ENCODE data around the gene GHSR.

The GHSR gene

GRCh38 chr3:172437713-172438112 is 10.5 kb downstream of the GHSR start:
- DNase-seq = no peak

DNA sequence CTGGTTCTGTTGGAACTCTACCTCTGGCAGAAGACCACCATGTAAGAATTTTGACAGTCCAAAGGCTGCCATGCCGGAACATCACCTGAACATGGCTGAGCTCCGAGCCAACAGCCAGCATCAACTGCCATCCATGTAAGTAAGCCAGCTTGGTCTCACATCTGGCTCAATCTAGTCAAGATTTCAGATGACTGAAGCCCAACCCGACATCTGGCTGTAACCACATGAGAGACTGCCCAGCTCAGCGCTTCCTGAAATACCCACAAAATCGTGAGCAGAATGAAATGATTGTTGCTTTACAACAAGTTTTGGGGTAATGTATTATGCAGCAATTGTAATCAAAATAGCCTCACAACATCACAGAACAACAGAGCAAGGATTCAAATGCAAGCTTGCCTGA is 32.9 kb downstream of the GHSR start:
- DNase-seq = no peak

GRCh38 chr3:172411478-172411947 is 36.7 kb downstream of the GHSR start:
- no peak for DNase-seq

DNA sequence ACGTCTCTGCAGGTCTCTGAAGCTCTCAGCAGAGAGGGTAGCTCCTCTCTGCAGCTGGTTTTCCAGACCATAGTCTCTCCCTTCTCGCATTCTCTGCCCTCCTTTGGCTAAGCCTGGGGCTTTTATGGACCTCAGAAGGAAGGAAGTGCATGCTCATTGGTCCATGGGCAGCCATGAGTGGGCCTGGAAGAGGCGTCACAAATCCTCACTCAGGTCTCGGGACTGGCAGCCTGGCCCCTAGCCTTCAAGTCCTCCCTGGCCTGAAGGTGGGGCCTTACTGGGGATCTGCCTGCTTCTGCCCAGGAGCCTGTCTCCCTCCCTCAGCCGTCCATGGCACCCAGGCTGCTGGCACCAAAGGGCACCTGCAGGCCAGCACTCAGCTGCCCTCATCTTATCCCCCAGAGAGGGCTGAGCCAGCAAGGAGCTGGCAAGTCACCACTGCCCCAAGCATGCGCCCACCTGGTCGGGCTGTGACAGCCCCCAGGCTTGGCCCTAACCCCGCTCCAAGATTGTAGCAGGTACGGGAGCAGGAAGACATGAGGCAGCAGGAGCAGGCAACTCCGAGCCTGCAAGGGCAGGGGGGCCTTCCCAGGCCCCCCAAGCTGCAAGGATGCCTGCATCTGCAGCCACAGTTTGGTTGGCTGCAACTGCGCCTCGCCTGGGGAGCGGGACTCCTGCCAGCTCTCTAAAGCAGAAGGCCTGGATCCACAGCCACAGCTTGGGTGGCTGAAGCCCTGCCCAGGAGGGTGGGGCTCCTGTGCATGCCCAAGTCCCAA is 37.4 kb downstream of the GHSR start:
- DNase-seq = peak; percentile 56

GRCh38 chr3:172407872-172408271 is 40.4 kb downstream of the GHSR start:
- no peak for DNase-seq

DNA sequence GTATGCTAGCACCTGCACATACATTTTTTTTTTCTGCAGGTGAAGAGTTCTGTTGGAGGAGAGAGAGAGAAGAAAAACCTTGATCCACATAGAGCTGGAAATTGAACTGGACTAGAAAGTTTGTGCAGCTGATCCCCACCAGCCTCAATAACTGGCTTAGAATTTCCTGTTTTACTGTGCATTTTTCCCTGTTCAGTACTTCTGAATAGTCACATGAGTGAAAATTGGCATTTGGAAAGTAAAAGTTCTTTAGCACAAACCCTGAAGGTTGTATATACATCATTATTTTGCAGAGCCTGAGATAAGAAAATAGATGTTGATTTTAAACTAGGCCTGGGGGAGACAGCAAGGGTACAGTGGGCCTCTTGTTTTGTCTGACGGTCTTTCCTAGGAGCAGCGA is 42.3 kb downstream of the GHSR start:
- no peak for DNase-seq

GRCh38 chr3:172404237-172404962 is 43.9 kb downstream of the GHSR start:
- no peak for DNase-seq

GRCh38 chr3:172402892-172403643 is 45.2 kb downstream of the GHSR start:
- DNase-seq = no peak

GRCh38 chr3:172402090-172402489 is 46.2 kb downstream of the GHSR start:
- no peak for DNase-seq

DNA sequence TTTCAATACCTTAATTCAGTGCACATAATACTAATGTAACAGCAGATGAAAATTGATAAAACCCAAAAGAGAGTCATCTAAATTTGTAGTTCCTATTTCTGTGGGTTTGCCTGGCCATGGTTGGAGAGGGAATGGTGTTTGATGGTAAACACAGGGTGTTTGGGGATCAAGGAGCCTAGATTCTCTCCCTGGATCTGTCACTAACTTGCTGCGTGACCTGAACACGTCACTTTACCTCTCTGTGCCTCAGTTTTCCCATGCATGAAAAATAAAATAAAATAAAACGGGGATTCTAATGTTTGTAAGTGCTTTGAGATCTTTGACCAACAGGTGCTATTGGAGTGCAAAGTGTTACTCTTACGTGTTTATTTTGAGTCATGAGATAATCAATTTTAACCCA is 49.8 kb downstream of the GHSR start:
- DNase-seq = no peak

- DNase-seq = no peak
These were observed 50.4 kb downstream of the GHSR start for GRCh38 chr3:172397716-172398405.

DNA sequence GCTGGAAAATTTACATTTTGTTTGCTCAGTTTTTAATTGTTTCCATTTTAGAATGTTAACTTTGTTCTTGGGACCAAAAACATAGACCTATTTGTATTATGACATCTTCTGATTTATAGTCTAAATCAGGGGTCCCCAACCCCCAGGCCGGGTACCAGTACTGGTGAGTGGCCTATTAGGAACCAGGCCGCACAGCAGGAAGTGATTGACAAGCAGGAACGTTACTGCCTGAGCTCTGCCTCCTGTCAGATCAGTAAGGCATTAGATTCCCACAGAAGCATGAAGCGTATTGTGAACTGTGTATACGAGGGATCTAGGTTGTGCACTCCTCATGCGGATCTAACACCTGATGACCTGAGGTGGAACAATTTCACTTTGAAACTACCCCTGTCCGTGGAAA is 51.9 kb downstream of the GHSR start:
- no peak for DNase-seq

DNA sequence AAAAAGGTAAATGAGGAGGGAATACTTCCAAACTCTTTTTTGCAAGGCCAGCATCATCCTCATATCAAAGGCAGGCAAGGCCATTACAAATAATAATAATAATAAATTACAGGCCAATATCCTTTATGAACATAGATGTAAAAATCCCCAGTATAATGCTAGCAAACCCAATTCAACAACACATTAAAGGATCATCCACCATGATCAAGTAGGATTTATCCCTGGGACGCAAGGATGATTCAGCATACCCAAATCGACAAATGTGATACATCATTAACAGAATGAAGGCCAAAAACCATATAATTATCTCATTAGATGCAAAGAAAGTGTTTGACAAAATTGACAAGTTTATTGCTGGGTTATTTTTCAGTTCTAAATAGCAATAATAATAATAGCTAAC is 53.6 kb downstream of the GHSR start:
- DNase-seq = no peak

Measured in islet precursor cell (in vitro differentiated cells).